HCT116 (cell line): ENCODE data around the gene NCKAP5. TPM values are rescaled to one million over a fixed set of nuclear protein-coding genes. Genes with fewer than 3 reads are reported as not detected.

Experiments
- ATAC-seq: fragments of 200-7000 bp; cut with Tn5 transposase; 2 replicates; pipeline ENCODE4 v1.9.1; 2020; ENCODE audit warnings: mild to moderate bottlenecking, moderate library complexity
- BruUV-seq: library from RNA; stranded (reverse); fragments of 400-500 nt; replicated peaks from 2 replicates; lab custom pipeline; 2021; lab: Mats Ljungman, UMichigan
- CTCF ChIA-PET: fragments of 300-600 bp; sonication (Branson Sonifier 250); formaldehyde crosslinking; loops from one replicate; lab custom pipeline; 2021; ENCODE audit warnings: antibody characterized with exemption; lab: Charles Lee
- POLR2A ChIA-PET: fragments of 300-600, 350-600 bp; sonication (Branson Sonifier 250); formaldehyde crosslinking; loops from one replicate; lab custom pipeline; 2021; ENCODE audit warnings: antibody characterized with exemption; lab: Charles Lee
- RAD21 ChIA-PET, 2 experiments: fragments of 300-600 bp; sonication (Branson Sonifier 250); formaldehyde crosslinking; loops; one replicate each; lab custom pipeline; 2023; ENCODE audit warnings: low total read pairs in 2 of 2; ENCODE audit not compliant: uncharacterized antibody in 2 of 2, unreplicated experiment in 2 of 2, low non-redundant PET in 1 of 2; lab: Charles Lee
- DNase-seq: peaks from one replicate; pipeline ENCODE4 v3.0.0-alpha.2; 2010; ENCODE audit warnings: low read depth, low spot score
- H2AFZ ChIP-seq: fragments of 200-600 bp; shearing (Covaris generic), sonication (generic); 2 replicates; pipeline ENCODE4 v1.6.1; 2017; ENCODE audit warnings: low read depth, mixed run types, mixed read lengths, antibody characterized with exemption, low read length; ENCODE audit not compliant: poor library complexity, severe bottlenecking
- H3K27ac ChIP-seq: 2 replicates; pipeline ENCODE4 v1.5.1; 2012; ENCODE audit warnings: low read depth, low read length
- H3K27me3 ChIP-seq: fragments of 200-600 bp; sonication (generic); 2 replicates; pipeline ENCODE4 v1.6.1; 2016; ENCODE audit warnings: mixed run types, low read length, mixed read lengths; ENCODE audit not compliant: insufficient read depth
- H3K36me3 ChIP-seq, 2 experiments: fragments of 200-500 bp in 1 of 2; fragments of 200-600 bp in 1 of 2; sonication (Bioruptor generic) in 1 of 2; sonication (generic) in 1 of 2; 2 replicates each; pipeline versions ENCODE4 v1.5.1 to v1.6.1; 2014 to 2016; ENCODE audit warnings: low read length in 2 of 2, inconsistent platforms in 1 of 2, mixed read lengths in 1 of 2, mixed run types in 1 of 2; ENCODE audit not compliant: insufficient read depth in 2 of 2, control insufficient read depth in 1 of 2
- H3K4me1 ChIP-seq, 2 experiments: fragments of 200-600 bp in 1 of 2; sonication (generic) in 1 of 2; 2 replicates each; pipeline versions ENCODE4 v1.5.1 to v1.6.1; 2012 to 2017; ENCODE audit warnings: low read length in 2 of 2, inconsistent platforms in 1 of 2, mild to moderate bottlenecking in 1 of 2, mixed read lengths in 1 of 2, mixed run types in 1 of 2, moderate library complexity in 1 of 2; ENCODE audit not compliant: insufficient read depth in 2 of 2, control insufficient read depth in 1 of 2
- H3K4me2 ChIP-seq: fragments of 200-600 bp; sonication (generic); 2 replicates; pipeline ENCODE4 v1.6.1; 2017; ENCODE audit warnings: mixed run types, low read length, mixed read lengths
- H3K4me3 ChIP-seq, 2 experiments: fragments of 200-600 bp in 1 of 2; sonication (generic) in 1 of 2; replicated peaks in 1 of 2; 2 replicates each; pipeline ENCODE4 v1.5.1; 2011 to 2016; ENCODE audit warnings: low read length in 2 of 2, control low read depth in 1 of 2, low read depth in 1 of 2, mild to moderate bottlenecking in 1 of 2, mixed read lengths in 1 of 2, mixed run types in 1 of 2
- H3K79me2 ChIP-seq: fragments of 200-600 bp; sonication (generic); 2 replicates; pipeline ENCODE4 v1.6.1; 2017; ENCODE audit warnings: mild to moderate bottlenecking, mixed run types, low read length, moderate library complexity, mixed read lengths; ENCODE audit not compliant: insufficient read depth
- H3K9ac ChIP-seq: fragments of 200-600 bp; sonication (generic); 2 replicates; pipeline ENCODE4 v1.6.1; 2016; ENCODE audit warnings: low read length, mixed read lengths
- H3K9me2 ChIP-seq: fragments of 200-600 bp; sonication (generic), shearing (Covaris generic); 2 replicates; pipeline ENCODE4 v1.6.1; 2017; ENCODE audit warnings: mixed run types, mild to moderate bottlenecking, moderate library complexity; ENCODE audit not compliant: insufficient read depth
- H3K9me3 ChIP-seq, 2 experiments: fragments of 200-500 bp in 1 of 2; fragments of 200-600 bp in 1 of 2; sonication (Bioruptor generic) in 1 of 2; sonication (generic) in 1 of 2; 2 replicates each; pipeline ENCODE4 v1.6.1; 2014 to 2017; ENCODE audit warnings: low read length in 2 of 2, mixed read lengths in 2 of 2, inconsistent platforms in 1 of 2, low read depth in 1 of 2, mild to moderate bottlenecking in 1 of 2, mixed run types in 1 of 2, moderate library complexity in 1 of 2; ENCODE audit not compliant: control insufficient read depth in 1 of 2, insufficient read depth in 1 of 2
- H4K20me1 ChIP-seq: fragments of 200-600 bp; sonication (generic), shearing (Covaris generic); 2 replicates; pipeline ENCODE4 v1.6.1; 2017; ENCODE audit warnings: mixed run types, mild to moderate bottlenecking, moderate library complexity; ENCODE audit not compliant: insufficient read depth
- ATF3 ChIP-seq: IDR thresholded peaks from 2 replicates; pipeline ENCODE4 v1.6.1; 2012
- CBX3 ChIP-seq: IDR thresholded peaks from 2 replicates; pipeline ENCODE4 v1.6.1; 2012; ENCODE audit warnings: low read depth
- CTCF ChIP-seq, 3 experiments: fragments of 200-600 bp in 1 of 3; sonication (generic) in 1 of 3; IDR thresholded peaks in 2 of 3; conservative IDR thresholded peaks in 1 of 3; 2 replicates each; pipeline ENCODE4 v1.5.1; 2012 to 2017; ENCODE audit warnings: low read depth in 2 of 3, low read length in 2 of 3, antibody characterized with exemption in 1 of 3, borderline replicate concordance in 1 of 3, control low read depth in 1 of 3, mild to moderate bottlenecking in 1 of 3, mixed read lengths in 1 of 3, mixed run types in 1 of 3, moderate library complexity in 1 of 3; ENCODE audit not compliant: insufficient read depth in 1 of 3
- EGR1 ChIP-seq: IDR thresholded peaks from 2 replicates; pipeline ENCODE4 v1.6.1; 2012; ENCODE audit warnings: low read depth
- ELF1 ChIP-seq: IDR thresholded peaks from 2 replicates; pipeline ENCODE4 v1.6.1; 2012; ENCODE audit warnings: low read depth, borderline replicate concordance
- EZH2 ChIP-seq: fragments of 200-600 bp; sonication (generic); IDR thresholded peaks from 2 replicates; pipeline ENCODE4 v1.6.1; 2017; ENCODE audit warnings: antibody characterized with exemption, mixed run types
- EZH2phosphoT487 ChIP-seq: fragments of 200-600 bp; IDR thresholded peaks from 2 replicates; pipeline ENCODE4 v1.6.1; 2018; ENCODE audit warnings: antibody characterized with exemption, borderline replicate concordance
- FOSL1 ChIP-seq: IDR thresholded peaks from 2 replicates; pipeline ENCODE4 v1.6.1; 2012; ENCODE audit warnings: low read depth
- POLR2A ChIP-seq: IDR thresholded peaks from 2 replicates; pipeline ENCODE4 v1.7.0; 2011; ENCODE audit warnings: borderline replicate concordance; ENCODE audit not compliant: insufficient read depth, insufficient read length; ENCODE audit errors: extremely low read depth
- SIN3A ChIP-seq: IDR thresholded peaks from 2 replicates; pipeline ENCODE4 v1.6.1; 2012; ENCODE audit warnings: low read depth
- SP1 ChIP-seq: IDR thresholded peaks from 2 replicates; pipeline ENCODE4 v1.6.1; 2012; ENCODE audit warnings: low read depth
- SRF ChIP-seq: IDR thresholded peaks from 2 replicates; pipeline ENCODE4 v1.6.1; 2012; ENCODE audit warnings: low read depth
- TCF7L2 ChIP-seq: IDR thresholded peaks from 2 replicates; pipeline ENCODE4 v1.7.0; 2011; ENCODE audit warnings: borderline replicate concordance, inconsistent platforms; ENCODE audit not compliant: insufficient read depth, insufficient read length; ENCODE audit errors: extremely low read depth
- YY1 ChIP-seq: IDR thresholded peaks from 2 replicates; pipeline ENCODE4 v1.6.1; 2011; ENCODE audit warnings: low read length, low read depth, moderate library complexity, mild to moderate bottlenecking; ENCODE audit not compliant: insufficient replicate concordance; ENCODE audit errors: extremely low read depth
- ZBTB33 ChIP-seq: IDR thresholded peaks from 2 replicates; pipeline ENCODE4 v1.6.1; 2011; ENCODE audit warnings: mild to moderate bottlenecking, low read length, moderate library complexity; ENCODE audit not compliant: insufficient replicate concordance; ENCODE audit errors: extremely low read depth
- ZFX ChIP-seq: fragments of 450-650 bp; IDR thresholded peaks from 2 replicates; pipeline ENCODE4 v1.6.1; 2017
- ZNF274 ChIP-seq: fragments of 200-500 bp; sonication (Bioruptor generic); IDR thresholded peaks from 2 replicates; pipeline ENCODE4 v1.6.1; 2014; ENCODE audit warnings: mild to moderate bottlenecking, low read depth, low read length, inconsistent platforms
- intact Hi-C: fragments of 100-400 bp; cut with micrococcal nuclease; formaldehyde crosslinking; loops from 2 replicates; pipeline ENCODE4 v1.10.0; 2022
- total RNA-seq: library from RNA; stranded (reverse); gene quantifications from one replicate; pipeline ENCODE4 v1.2.1, GENCODE V29; 2021; ENCODE audit not compliant: unreplicated experiment
- TF ChIP-seq, protein P1 (sequence below): IDR thresholded peaks from 2 replicates; pipeline ENCODE4 v1.6.1; 2012

NCKAP5 gene
- total RNA-seq, 1 experiment from 2014 or later = 0.30 TPM

- Histone ChIP-seq H3K4me3 (no peak overlapping the region), H3K27me3 (peaks cover 5% of the 10 kb centered on the region; the same call in 1 of the 2 replicates), H3K9me2 (no peaks in the 10 kb centered on the region), H3K4me2 (no peak overlapping the region)
- intact Hi-C loops = no loop called here
- ATAC-seq = no peak
- RAD21 ChIA-PET = no interaction called here
- CTCF ChIA-PET = no interaction called here
- POLR2A ChIA-PET = no interaction called here
- TF ChIP-seq EGR1 (no peak), ZNF274 (no peak), YY1 (no peak), TCF7L2 (no peak)
- TF ChIP-seq, all 23 proteins: peak for 0
- Histone ChIP-seq H3K9ac (no peak overlapping the region), H3K9me3 (no peaks in the 10 kb centered on the region), H3K36me3 (no peaks in the 10 kb centered on the region), H2AFZ (no peak overlapping the region), H3K27ac (no peak overlapping the region), H4K20me1 (no peaks in the 10 kb centered on the region), H3K4me1 (no peaks in the 10 kb centered on the region), H3K79me2 (no peaks in the 10 kb centered on the region)
- BruUV-seq = no TSS peak
- no peak for DNase-seq
Observed at GRCh38 chr2:132730611-132731010, 837.7 kb downstream of the NCKAP5 start.

- Histone ChIP-seq H3K27me3 (peaks cover 6% of the 10 kb centered on the region; the same call in 1 of the 2 replicates), H4K20me1 (no peaks in the 10 kb centered on the region), H3K79me2 (no peaks in the 10 kb centered on the region), H3K36me3 (no peaks in the 10 kb centered on the region), H3K27ac (no peak overlapping the region), H3K9me3 (no peaks in the 10 kb centered on the region), H3K9ac (no peak overlapping the region), H3K9me2 (no peaks in the 10 kb centered on the region), H3K4me3 (no peak overlapping the region), H3K4me2 (no peak overlapping the region), H3K4me1 (no peaks in the 10 kb centered on the region), H2AFZ (no peak overlapping the region)
- RAD21 ChIA-PET = no interaction called here
- DNase-seq = no peak
- BruUV-seq = no TSS peak
- CTCF ChIA-PET = no interaction called here
- intact Hi-C loops = no loop called here
- ATAC-seq = no peak
- POLR2A ChIA-PET = no interaction called here
- TF ChIP-seq ZFX (no peak), YY1 (no peak), EZH2phosphoT487 (no peak), EZH2 (no peak), SIN3A (no peak), ATF3 (no peak), SRF (no peak), CTCF (IDR thresholded peaks at IDR 0.05 in 2 of 3, conservative IDR thresholded peaks at IDR 0.05 in 1 of 3; ENCODE audit: borderline replicate concordance in 1 of 3, insufficient read depth in 1 of 3, low read depth in 2 of 3, low read length in 2 of 3) (no peak), CBX3 (no peak), POLR2A (no peak), ELF1 (no peak), SP1 (no peak), ZBTB33 (no peak), ZNF274 (no peak), FOSL1 (no peak), TCF7L2 (no peak)
- TF ChIP-seq, protein P1, sequence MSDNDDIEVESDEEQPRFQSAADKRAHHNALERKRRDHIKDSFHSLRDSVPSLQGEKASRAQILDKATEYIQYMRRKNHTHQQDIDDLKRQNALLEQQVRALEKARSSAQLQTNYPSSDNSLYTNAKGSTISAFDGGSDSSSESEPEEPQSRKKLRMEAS = no peak
Observed at GRCh38 chr2:132729522-132729921, 838.7 kb downstream of the NCKAP5 start.
